HG02588 (cell line): ENCODE results near the gene MKNK1.

Experiments used
- ATAC-seq: cut with Tn5 transposase; IDR thresholded peaks from one replicate; pipeline ENCODE4 v1.9.1; 2021; ENCODE audit warnings: mild to moderate bottlenecking, moderate library complexity; ENCODE audit not compliant: unreplicated experiment

MKNK1 gene

GRCh38 chr1:46544561-46545240 is 59.4 kb downstream of the MKNK1 start:
- ATAC-seq = no peak

GRCh38 chr1:46543761-46544560 is 60.1 kb downstream of the MKNK1 start:
- no peak for ATAC-seq

GRCh38 chr1:46543382-46543760 is 60.7 kb downstream of the MKNK1 start:
- ATAC-seq = no peak

- no peak for ATAC-seq
Measured at GRCh38 chr1:46539972-46540371, 64.1 kb downstream of the MKNK1 start.

GRCh38 chr1:46538147-46538546 is 65.9 kb downstream of the MKNK1 start:
- no peak for ATAC-seq

- ATAC-seq = no peak
Measured at GRCh38 chr1:46537651-46538050, 66.4 kb downstream of the MKNK1 start.

GRCh38 chr1:46536527-46536926 is 67.5 kb downstream of the MKNK1 start:
- no peak for ATAC-seq

- no peak for ATAC-seq
Measured at GRCh38 chr1:46535063-46535462, 69.0 kb downstream of the MKNK1 start.

- ATAC-seq = no peak
Measured at GRCh38 chr1:46533179-46533864, 70.7 kb downstream of the MKNK1 start.

- no peak for ATAC-seq
Measured at GRCh38 chr1:46532498-46533178, 71.4 kb downstream of the MKNK1 start.

- ATAC-seq = no peak
Measured at GRCh38 chr1:46532095-46532494, 72.0 kb downstream of the MKNK1 start.

GRCh38 chr1:46530791-46531409 is 73.2 kb downstream of the MKNK1 start:
- ATAC-seq = no peak

GRCh38 chr1:46530311-46530710 is 73.8 kb downstream of the MKNK1 start:
- ATAC-seq = no peak

- ATAC-seq = no peak
Measured at GRCh38 chr1:46529031-46529630, 74.9 kb downstream of the MKNK1 start.

GRCh38 chr1:46528297-46528955 is 75.6 kb downstream of the MKNK1 start:
- ATAC-seq = no peak

- ATAC-seq = peak; percentile 61
Measured at GRCh38 chr1:46527474-46528296, 76.4 kb downstream of the MKNK1 start.

- ATAC-seq = no peak
Measured at GRCh38 chr1:46526691-46527291, 77.3 kb downstream of the MKNK1 start.

- no peak for ATAC-seq
Measured at GRCh38 chr1:46526013-46526690, 77.9 kb downstream of the MKNK1 start.
